MCF 10A (cell line): Measurements from ENCODE around the gene KCNA1. TPM values are rescaled to one million over a fixed set of nuclear protein-coding genes. Genes with fewer than 3 reads are reported as not detected.

Experiments used
- BruUV-seq: library from RNA; stranded (reverse); fragments of 400-500 nt; replicated peaks from 2 replicates; lab custom pipeline; 2021; lab: Mats Ljungman, UMichigan
- CTCF ChIA-PET: fragments of 300-600 bp; sonication (Branson Sonifier 250); formaldehyde crosslinking; extraction: SDS; loops from one replicate; lab custom pipeline; 2021; ENCODE audit warnings: antibody characterized with exemption, inconsistent platforms; lab: Yijun Ruan, JAX
- POLR2A ChIA-PET: fragments of 300-600, 350-650 bp; sonication (Branson Sonifier 250); formaldehyde crosslinking; extraction: SDS; loops from one replicate; lab custom pipeline; 2020; ENCODE audit warnings: antibody characterized with exemption, inconsistent platforms; lab: Yijun Ruan, JAX
- DNase-seq: peaks from one replicate; pipeline ENCODE4 v3.0.0-alpha.2; 2018; ENCODE audit not compliant: unreplicated experiment
- H3K27ac Mint-ChIP-seq: one replicate; pipeline ENCODE4 v1.8.0; 2022; ENCODE audit warnings: mild to moderate bottlenecking, low read depth, mixed read lengths; ENCODE audit not compliant: unreplicated experiment
- H3K27me3 Mint-ChIP-seq: one replicate; pipeline ENCODE4 v1.8.0; 2022; ENCODE audit warnings: mixed read lengths; ENCODE audit not compliant: insufficient read depth, unreplicated experiment
- H3K36me3 Mint-ChIP-seq: one replicate; pipeline ENCODE4 v1.8.0; 2022; ENCODE audit warnings: mild to moderate bottlenecking, moderate library complexity, mixed read lengths; ENCODE audit not compliant: insufficient read depth, unreplicated experiment
- H3K4me1 Mint-ChIP-seq: one replicate; pipeline ENCODE4 v1.8.0; 2022; ENCODE audit warnings: mixed read lengths; ENCODE audit not compliant: insufficient read depth, unreplicated experiment
- H3K4me3 Mint-ChIP-seq: one replicate; pipeline ENCODE4 v1.8.0; 2022; ENCODE audit warnings: mild to moderate bottlenecking, moderate library complexity, mixed read lengths; ENCODE audit not compliant: unreplicated experiment
- H3K9me3 Mint-ChIP-seq: one replicate; pipeline ENCODE4 v1.8.0; 2022; ENCODE audit warnings: mixed read lengths; ENCODE audit not compliant: unreplicated experiment
- CTCF ChIP-seq: fragments of 200-600 bp; IDR thresholded peaks from one replicate; pipeline ENCODE4 v1.8.0; 2022; ENCODE audit warnings: antibody characterized with exemption, mild to moderate bottlenecking; ENCODE audit not compliant: unreplicated experiment
- intact Hi-C: fragments of 100-400 bp; cut with micrococcal nuclease; formaldehyde crosslinking; loops from 2 replicates; pipeline ENCODE4 v1.14.1; 2022
- total RNA-seq: library from RNA; stranded (reverse); gene quantifications from 2 replicates; pipeline ENCODE4 v1.2.3, GENCODE V29; 2022

KCNA1 gene
- total RNA-seq, 1 experiment from 2014 or later = not detected

DNA sequence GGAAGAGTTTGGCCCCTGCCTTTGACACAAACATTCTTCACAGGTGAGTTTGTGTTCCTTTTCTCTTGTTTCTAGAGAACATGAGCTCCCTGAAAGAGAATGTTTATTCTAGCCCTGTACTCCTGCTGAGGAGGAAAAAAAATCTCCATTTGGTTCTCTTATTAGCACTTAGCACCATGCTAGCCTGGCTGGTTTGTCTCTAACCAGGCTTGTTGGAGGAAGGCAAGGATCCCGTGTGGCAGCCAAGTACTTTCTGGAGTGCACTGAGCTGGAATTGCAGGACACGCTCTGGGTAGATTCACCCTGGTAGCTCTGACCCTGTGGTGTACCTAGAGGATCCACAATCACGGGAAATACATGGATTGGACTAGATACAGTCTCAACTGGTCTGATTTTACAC, 41.9 kb downstream of the KCNA1 start:
- Mint-ChIP-seq H3K4me1 (no peaks in the 10 kb centered on the region), H3K36me3 (no peaks in the 10 kb centered on the region), H3K9me3 (peaks cover 15% of the 10 kb centered on the region), H3K27me3 (no peaks in the 10 kb centered on the region), H3K27ac (no peak overlapping the region), H3K4me3 (no peak overlapping the region)
- no TSS peak for BruUV-seq
- intact Hi-C loops = no loop called here
- DNase-seq = no peak
- POLR2A ChIA-PET = no interaction called here
- no peak for TF ChIP-seq CTCF
- CTCF ChIA-PET = no interaction called here

GRCh38 chr12:4954621-4955354, 45.1 kb downstream of the KCNA1 start:
- H3K4me3 Mint-ChIP-seq = no peak overlapping the region
- no peaks in the 10 kb centered on the region for H3K4me1 Mint-ChIP-seq
- intact Hi-C loops = no loop called here
- no peaks in the 10 kb centered on the region for H3K27me3 Mint-ChIP-seq
- peaks cover 24% of the 10 kb centered on the region for H3K9me3 Mint-ChIP-seq
- DNase-seq = no peak
- TF ChIP-seq CTCF = no peak
- H3K27ac Mint-ChIP-seq = no peak overlapping the region
- H3K36me3 Mint-ChIP-seq = no peaks in the 10 kb centered on the region
- BruUV-seq = no TSS peak
- POLR2A ChIA-PET = no interaction called here
- CTCF ChIA-PET = interaction anchor here (1.2 kb wide), 1 partner anchor 51 kb away, joined by 3 read pairs; no protein-coding TSS in a partner anchor

DNA sequence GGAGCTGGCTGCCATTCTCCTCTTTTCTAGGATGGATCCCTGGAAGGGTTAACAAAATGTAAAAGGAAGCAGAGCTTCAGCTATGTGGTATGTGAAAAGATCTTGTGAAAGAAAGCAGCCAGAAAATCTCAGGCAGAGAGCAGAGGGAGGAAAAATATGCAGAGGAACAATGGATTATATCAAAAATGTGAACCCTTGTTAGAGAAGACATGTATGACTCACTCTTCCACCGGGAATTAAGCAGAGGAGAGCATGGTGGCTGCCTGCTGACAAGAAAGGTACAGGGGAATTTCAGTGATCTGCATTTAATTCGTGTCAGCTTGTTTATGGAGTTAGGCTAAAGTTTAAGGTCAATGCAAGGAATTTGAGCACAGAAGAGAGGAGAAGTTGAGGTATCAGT, 46.3 kb downstream of the KCNA1 start:
- H3K27me3 Mint-ChIP-seq = no peaks in the 10 kb centered on the region
- intact Hi-C loops = no loop called here
- POLR2A ChIA-PET = no interaction called here
- H3K27ac Mint-ChIP-seq = no peak overlapping the region
- H3K36me3 Mint-ChIP-seq = no peaks in the 10 kb centered on the region
- H3K4me1 Mint-ChIP-seq = no peaks in the 10 kb centered on the region
- no peak for DNase-seq
- TF ChIP-seq CTCF = no peak
- CTCF ChIA-PET = interaction anchor here (0.7 to 1.2 kb wide), 2 partner anchors 50 to 88 kb away, joined by 3 read pairs; no protein-coding TSS in a partner anchor
- H3K4me3 Mint-ChIP-seq = no peak overlapping the region
- peaks cover 24% of the 10 kb centered on the region for H3K9me3 Mint-ChIP-seq
- no TSS peak for BruUV-seq

- no peaks in the 10 kb centered on the region for H3K36me3 Mint-ChIP-seq
- H3K4me1 Mint-ChIP-seq = no peaks in the 10 kb centered on the region
- no TSS peak for BruUV-seq
- intact Hi-C loops = no loop called here
- POLR2A ChIA-PET = no interaction called here
- DNase-seq = no peak
- no peak overlapping the region for H3K27ac Mint-ChIP-seq
- H3K4me3 Mint-ChIP-seq = no peak overlapping the region
- no peaks in the 10 kb centered on the region for H3K27me3 Mint-ChIP-seq
- TF ChIP-seq CTCF = no peak
- CTCF ChIA-PET = no interaction called here
- H3K9me3 Mint-ChIP-seq = peaks cover 24% of the 10 kb centered on the region
Measured at GRCh38 chr12:4956968-4957367, 47.3 kb downstream of the KCNA1 start.
